ENCODE data around the gene AHCTF1.
"Not testable (repeated sequence)": the region's sequence is repeated elsewhere in the genome, so short reads cannot be mapped to it uniquely, and the experiment has no call there.

The AHCTF1 gene

DNA sequence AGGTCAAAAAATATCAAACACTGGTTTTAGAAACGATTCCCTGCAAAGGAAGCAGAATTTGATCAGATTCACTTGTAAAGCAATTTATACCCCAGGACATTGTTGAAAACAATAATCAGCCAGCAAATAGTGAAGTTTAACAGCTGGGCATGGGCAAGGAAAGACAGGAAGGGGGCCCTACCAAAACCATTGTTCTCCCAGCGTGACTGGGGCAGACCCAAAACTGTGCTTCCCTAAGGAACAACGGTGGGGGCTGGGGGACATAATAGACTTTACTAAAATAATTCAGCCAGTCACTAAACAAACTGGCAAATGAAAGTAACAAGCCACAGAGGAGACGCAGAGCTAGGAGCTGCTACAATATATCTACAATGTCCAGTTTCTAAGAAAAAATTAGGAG lies 100.2 kb downstream of the AHCTF1 start:
- H3K36me3 ChIP-seq (ENCODE audit: control insufficient read depth, insufficient read depth, low read length) = no peaks in the 10 kb centered on the region
- H3K27me3 ChIP-seq (ENCODE audit: control insufficient read depth, insufficient read depth, low read length) = no peaks in the 10 kb centered on the region
- TF ChIP-seq, protein P1, sequence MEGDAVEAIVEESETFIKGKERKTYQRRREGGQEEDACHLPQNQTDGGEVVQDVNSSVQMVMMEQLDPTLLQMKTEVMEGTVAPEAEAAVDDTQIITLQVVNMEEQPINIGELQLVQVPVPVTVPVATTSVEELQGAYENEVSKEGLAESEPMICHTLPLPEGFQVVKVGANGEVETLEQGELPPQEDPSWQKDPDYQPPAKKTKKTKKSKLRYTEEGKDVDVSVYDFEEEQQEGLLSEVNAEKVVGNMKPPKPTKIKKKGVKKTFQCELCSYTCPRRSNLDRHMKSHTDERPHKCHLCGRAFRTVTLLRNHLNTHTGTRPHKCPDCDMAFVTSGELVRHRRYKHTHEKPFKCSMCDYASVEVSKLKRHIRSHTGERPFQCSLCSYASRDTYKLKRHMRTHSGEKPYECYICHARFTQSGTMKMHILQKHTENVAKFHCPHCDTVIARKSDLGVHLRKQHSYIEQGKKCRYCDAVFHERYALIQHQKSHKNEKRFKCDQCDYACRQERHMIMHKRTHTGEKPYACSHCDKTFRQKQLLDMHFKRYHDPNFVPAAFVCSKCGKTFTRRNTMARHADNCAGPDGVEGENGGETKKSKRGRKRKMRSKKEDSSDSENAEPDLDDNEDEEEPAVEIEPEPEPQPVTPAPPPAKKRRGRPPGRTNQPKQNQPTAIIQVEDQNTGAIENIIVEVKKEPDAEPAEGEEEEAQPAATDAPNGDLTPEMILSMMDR (IDR thresholded peaks at IDR 0.05) = no peak
- no peaks in the 10 kb centered on the region for H3K79me2 ChIP-seq
- no peak overlapping the region for H3K9ac ChIP-seq
- H3K4me3 ChIP-seq (ENCODE audit: low read depth, low read length) = no peak overlapping the region
- no peak overlapping the region for H3K4me2 ChIP-seq (ENCODE audit: low read length)
- no peak overlapping the region for H3K27ac ChIP-seq
- no peaks in the 10 kb centered on the region for H3K9me3 ChIP-seq (ENCODE audit: control insufficient read depth, low read length)
- no peaks in the 10 kb centered on the region for H3K4me1 ChIP-seq
- H2AFZ ChIP-seq = no peak overlapping the region

DNA sequence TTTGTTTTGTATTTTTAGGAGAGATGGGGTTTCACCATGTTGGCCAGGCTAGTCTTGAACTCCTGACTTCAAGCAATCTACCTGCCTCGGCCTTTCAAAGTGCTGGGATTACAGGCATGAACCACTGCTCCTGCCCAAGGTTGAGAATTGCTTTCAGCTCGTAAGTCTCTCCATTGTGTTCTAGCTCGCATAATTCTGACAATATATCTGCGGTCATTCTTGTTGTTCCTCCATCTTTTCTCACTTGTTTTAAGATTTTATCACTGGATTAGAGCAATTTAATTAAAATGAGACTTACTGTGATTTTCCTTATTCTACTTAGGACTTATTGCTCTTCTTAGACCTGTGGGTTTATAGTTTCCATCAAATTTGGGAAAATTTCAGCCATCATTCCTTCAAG lies 102.9 kb downstream of the AHCTF1 start:
- Histone ChIP-seq H3K4me1 (no peaks in the 10 kb centered on the region), H2AFZ (no peak overlapping the region), H3K36me3 (ENCODE audit: control insufficient read depth, insufficient read depth, low read length) (no peaks in the 10 kb centered on the region), H3K9ac (no peak overlapping the region), H3K9me3 (ENCODE audit: control insufficient read depth, low read length) (no peaks in the 10 kb centered on the region), H3K27ac (no peak overlapping the region), H3K27me3 (ENCODE audit: control insufficient read depth, insufficient read depth, low read length) (no peaks in the 10 kb centered on the region), H3K4me2 (ENCODE audit: low read length) (no peak overlapping the region), H3K4me3 (ENCODE audit: low read depth, low read length) (no peak overlapping the region), H3K79me2 (no peaks in the 10 kb centered on the region)
- TF ChIP-seq, protein P1 (IDR thresholded peaks at IDR 0.05) = no peak

DNA sequence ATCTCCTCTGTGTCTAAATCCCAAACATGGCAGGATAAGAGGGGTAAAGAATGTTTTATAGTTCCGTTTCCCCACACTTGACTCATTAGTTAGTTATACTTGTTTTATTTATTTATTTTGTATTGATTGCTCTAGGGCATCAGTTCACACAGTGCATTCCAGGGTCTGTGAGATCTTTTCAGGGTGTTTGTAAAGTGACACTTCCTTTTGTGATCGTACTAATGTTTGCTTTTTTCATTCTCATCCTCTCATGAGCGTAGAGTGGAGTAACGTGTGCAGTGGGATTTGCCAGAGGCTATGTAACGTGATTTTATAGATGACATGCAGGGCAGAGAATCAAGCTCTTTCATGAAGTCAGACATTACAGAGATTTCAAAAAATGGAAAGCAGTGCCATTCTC lies 104.4 kb downstream of the AHCTF1 start:
- Histone ChIP-seq H3K9ac (no peak overlapping the region), H3K4me1 (no peaks in the 10 kb centered on the region), H3K9me3 (ENCODE audit: control insufficient read depth, low read length) (no peaks in the 10 kb centered on the region), H3K79me2 (no peaks in the 10 kb centered on the region), H3K27ac (no peak overlapping the region), H3K36me3 (ENCODE audit: control insufficient read depth, insufficient read depth, low read length) (no peaks in the 10 kb centered on the region), H3K4me3 (ENCODE audit: low read depth, low read length) (no peak overlapping the region), H3K27me3 (ENCODE audit: control insufficient read depth, insufficient read depth, low read length) (no peaks in the 10 kb centered on the region), H3K4me2 (ENCODE audit: low read length) (no peak overlapping the region), H2AFZ (no peak overlapping the region)
- TF ChIP-seq, protein P1 (IDR thresholded peaks at IDR 0.05) = no peak

DNA sequence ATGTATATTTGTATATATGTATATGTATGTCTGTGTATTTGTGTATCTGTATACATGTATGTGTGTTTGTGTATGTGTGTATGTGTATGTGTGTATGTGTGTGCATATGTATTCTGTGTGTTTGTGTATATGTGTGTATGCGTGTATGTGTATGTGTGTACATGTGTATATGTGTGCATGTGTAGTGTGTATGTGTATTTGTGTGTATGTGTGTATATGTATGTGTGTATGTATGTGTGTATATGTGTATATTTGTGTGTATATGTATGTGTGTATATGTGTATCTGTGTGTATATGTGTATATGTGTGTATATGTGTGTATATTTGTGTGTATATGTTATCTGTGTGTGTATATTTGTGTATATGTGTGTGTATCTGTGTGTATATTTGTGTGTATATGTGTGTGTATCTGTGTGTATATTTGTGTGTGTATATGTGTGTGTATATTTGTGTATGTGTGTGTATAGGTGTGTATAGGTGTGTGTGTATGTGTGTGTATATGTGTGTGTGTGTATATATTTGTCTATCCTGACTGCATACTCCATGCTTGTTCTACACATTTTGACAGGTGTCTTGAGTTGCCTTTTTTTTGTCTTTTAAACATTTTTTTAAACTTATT lies 106.1 kb downstream of the AHCTF1 start:
- no peaks in the 10 kb centered on the region for H3K9me3 ChIP-seq (ENCODE audit: control insufficient read depth, low read length)
- H3K36me3 ChIP-seq (ENCODE audit: control insufficient read depth, insufficient read depth, low read length) = no peaks in the 10 kb centered on the region
- no peak overlapping the region for H3K9ac ChIP-seq
- no peak overlapping the region for H3K4me2 ChIP-seq (ENCODE audit: low read length)
- H3K4me1 ChIP-seq = no peaks in the 10 kb centered on the region
- H3K27ac ChIP-seq = no peak overlapping the region
- no peaks in the 10 kb centered on the region for H3K27me3 ChIP-seq (ENCODE audit: control insufficient read depth, insufficient read depth, low read length)
- no peak overlapping the region for H3K4me3 ChIP-seq (ENCODE audit: low read depth, low read length)
- H2AFZ ChIP-seq = no peak overlapping the region
- TF ChIP-seq, protein P1 (IDR thresholded peaks at IDR 0.05) = no peak
- H3K79me2 ChIP-seq = no peaks in the 10 kb centered on the region

DNA sequence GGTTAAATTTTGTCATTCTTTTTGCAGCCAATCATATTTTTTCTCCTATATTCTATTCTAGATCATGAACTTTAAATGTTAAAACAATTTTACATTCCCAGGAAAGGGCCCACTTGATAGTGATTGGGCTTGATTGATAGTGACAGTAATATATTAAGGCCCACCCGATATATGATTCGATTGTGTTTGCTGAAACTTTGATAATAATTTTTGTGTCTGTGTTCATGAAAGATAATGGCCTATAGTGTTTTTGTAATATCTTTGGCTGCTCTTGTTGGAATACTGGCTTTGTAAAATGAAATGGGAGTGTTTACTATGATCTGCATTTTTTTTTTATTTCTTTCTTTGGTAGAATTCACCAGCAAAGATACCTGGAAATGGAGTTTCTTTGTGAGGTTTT lies 107.2 kb downstream of the AHCTF1 start:
- Histone ChIP-seq H3K27me3 (ENCODE audit: control insufficient read depth, insufficient read depth, low read length) (no peaks in the 10 kb centered on the region), H3K27ac (no peak overlapping the region), H2AFZ (no peak overlapping the region), H3K36me3 (ENCODE audit: control insufficient read depth, insufficient read depth, low read length) (no peaks in the 10 kb centered on the region), H3K9ac (no peak overlapping the region), H3K4me3 (ENCODE audit: low read depth, low read length) (no peak overlapping the region), H3K4me1 (no peaks in the 10 kb centered on the region), H3K79me2 (no peaks in the 10 kb centered on the region), H3K9me3 (ENCODE audit: control insufficient read depth, low read length) (no peaks in the 10 kb centered on the region), H3K4me2 (ENCODE audit: low read length) (no peak overlapping the region)
- TF ChIP-seq, protein P1 (IDR thresholded peaks at IDR 0.05) = no peak

- H3K27me3 ChIP-seq (ENCODE audit: control insufficient read depth, insufficient read depth, low read length); H3K9ac ChIP-seq; H3K4me1 ChIP-seq; H3K27ac ChIP-seq; H2AFZ ChIP-seq; H3K4me3 ChIP-seq (ENCODE audit: low read depth, low read length); H3K79me2 ChIP-seq; H3K4me2 ChIP-seq (ENCODE audit: low read length); H3K9me3 ChIP-seq (ENCODE audit: control insufficient read depth, low read length); H3K36me3 ChIP-seq (ENCODE audit: control insufficient read depth, insufficient read depth, low read length): not testable (repeated sequence)
Observed at GRCh38 chr1:246822154-246822553, 109.6 kb downstream of the AHCTF1 start.
